ENCODE data around the gene RNF187. TPM values are rescaled to one million over a fixed set of nuclear protein-coding genes. Genes with fewer than 3 reads are reported as not detected.

Gene RNF187
- total and polyA plus RNA-seq, 2 of the 4 experiments (the other 2 are of a cell fraction): 14.0 to 55.4 TPM

DNA sequence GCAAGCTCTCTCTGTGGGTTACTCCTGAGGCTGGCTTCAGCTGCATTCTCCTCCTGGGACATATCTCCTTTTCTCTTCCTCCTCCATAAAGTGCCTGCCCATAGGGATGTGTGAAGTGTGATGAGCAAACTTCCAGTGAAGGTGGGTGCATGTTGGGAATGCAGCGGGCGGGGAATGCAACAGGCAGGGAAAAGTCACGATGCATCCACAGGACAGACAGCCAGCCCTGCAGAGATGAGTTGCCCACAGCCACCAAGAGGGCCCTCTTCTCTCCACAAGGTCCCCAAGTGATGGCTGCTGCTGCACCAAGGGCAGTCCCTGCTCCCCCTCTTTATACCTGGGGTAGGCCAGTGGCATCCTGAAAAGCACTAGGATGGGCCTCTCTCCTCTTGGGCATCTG, 33.6 kb upstream of the RNF187 start:
- Histone ChIP-seq H4K20me1 (ENCODE audit: insufficient read depth, low read length) (peaks cover 3% of the 10 kb centered on the region), H4K5ac (ENCODE audit: low read depth, low read length) (no peak overlapping the region), H3K56ac (ENCODE audit: extremely low read depth, insufficient read depth, low read length) (no peak overlapping the region), H2AFZ (replicated peaks; ENCODE audit: low read length, poor library complexity) (no peak overlapping the region), H3K9ac (ENCODE audit: low read depth, low read length) (no peak overlapping the region), H3K4ac (ENCODE audit: low read depth, low read length) (no peak overlapping the region), H2BK5ac (ENCODE audit: low read depth, low read length, poor library complexity, severe bottlenecking) (no peak overlapping the region), H2BK20ac (ENCODE audit: low read depth, low read length) (no peak overlapping the region), H3K27me3 (ENCODE audit: control insufficient read depth, insufficient read depth, low read length) (no peaks in the 10 kb centered on the region), H3K14ac (replicated peaks; ENCODE audit: low read depth, low read length) (no peak overlapping the region), H4K91ac (ENCODE audit: insufficient read depth, low read depth, low read length) (no peak overlapping the region), H4K8ac (ENCODE audit: low read depth in 2 of 2, low read length in 2 of 2) (no peak overlapping the region), H2AK5ac (ENCODE audit: low read depth, low read length) (no peak overlapping the region), H3K36me3 (ENCODE audit: control insufficient read depth, insufficient read depth, low read length) (no peaks in the 10 kb centered on the region), H3K18ac (ENCODE audit: low read depth, low read length) (no peak overlapping the region), H3K9me1 (ENCODE audit: insufficient read depth, low read length) (no peaks in the 10 kb centered on the region), H3K4me1 (ENCODE audit: control insufficient read depth, insufficient read depth, low read length) (no peaks in the 10 kb centered on the region), H2AK9ac (replicated peaks; ENCODE audit: low read depth, low read length, poor library complexity) (no peak overlapping the region), H3K27ac (ENCODE audit: insufficient read depth, low read length) (no peak overlapping the region), H2BK120ac (ENCODE audit: low read depth, low read length) (no peak overlapping the region), H3K9me3 (ENCODE audit: control insufficient read depth, insufficient read depth, low read length) (no peaks in the 10 kb centered on the region), H2BK15ac (ENCODE audit: low read depth, low read length) (no peak overlapping the region), H3K79me1 (ENCODE audit: low read depth in 1 of 2, low read length in 2 of 2) (peaks cover 11 to 12% of the 10 kb centered on the region in 2 experiments), H3K4me2 (ENCODE audit: low read depth, low read length) (no peak overlapping the region), H3K23ac (ENCODE audit: low read depth, low read length) (no peak overlapping the region), H3K4me3 (ENCODE audit: insufficient read depth, low read depth, low read length) (no peak overlapping the region)
- in situ Hi-C loops (cut with MboI; ENCODE audit: low sequenced_read_pairs) (no loop called here), dilution Hi-C loops (cut with HindIII; ENCODE audit: low sequenced_read_pairs, unreplicated experiment) (no loop called here), intact Hi-C loops (cut with micrococcal nuclease) (no loop called here)
- ChIA-PET POLR2A (ENCODE audit: unreplicated experiment) (interaction anchor here (1.1 kb wide), 1 partner anchor 48 kb away, joined by 3 read pairs; no protein-coding TSS in a partner anchor), CTCF (no interaction called here)
- ATAC-seq (ENCODE audit: low read depth) (no peak), DNase-seq (no peak)
- WGBS, 2 experiments (ENCODE audit: extremely low coverage in 2 of 2, insufficient read length in 1 of 2): 86% methylated on average over 1 of the region's 3 CpGs; no CpG with 5 or more reads in 1 of the 2 experiments
- TF ChIP-seq, protein P1, sequence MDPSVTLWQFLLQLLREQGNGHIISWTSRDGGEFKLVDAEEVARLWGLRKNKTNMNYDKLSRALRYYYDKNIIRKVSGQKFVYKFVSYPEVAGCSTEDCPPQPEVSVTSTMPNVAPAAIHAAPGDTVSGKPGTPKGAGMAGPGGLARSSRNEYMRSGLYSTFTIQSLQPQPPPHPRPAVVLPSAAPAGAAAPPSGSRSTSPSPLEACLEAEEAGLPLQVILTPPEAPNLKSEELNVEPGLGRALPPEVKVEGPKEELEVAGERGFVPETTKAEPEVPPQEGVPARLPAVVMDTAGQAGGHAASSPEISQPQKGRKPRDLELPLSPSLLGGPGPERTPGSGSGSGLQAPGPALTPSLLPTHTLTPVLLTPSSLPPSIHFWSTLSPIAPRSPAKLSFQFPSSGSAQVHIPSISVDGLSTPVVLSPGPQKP (IDR thresholded peaks at IDR 0.05; ENCODE audit: borderline replicate concordance, low read depth, low read length): no peak
- TF ChIP-seq CHD1 (IDR thresholded peaks at IDR 0.05; ENCODE audit: low read depth, low read length): no peak
- BruUV-seq (replicated peaks): no TSS peak
